Suprapubic skin (tissue), 4 donors: Measurements from ENCODE around the gene EIF4E1B. TPM values are rescaled to one million over a fixed set of nuclear protein-coding genes. Genes with fewer than 3 reads are reported as not detected.
A peak's percentile ranks its signal among the peaks of the same experiment; 100 is the strongest.

ENCODE experiments used
- DNase-seq, 2 donors: peaks; one replicate each; pipeline ENCODE4 v3.0.0-alpha.2; 2019; ENCODE audit warnings: low spot score in 2 of 2
- H3K27ac ChIP-seq: fragments of 200-600 bp; sonication (generic); one replicate; pipeline ENCODE4 v1.5.1; 2019
- H3K27me3 ChIP-seq: fragments of 200-600 bp; sonication (generic); one replicate; pipeline ENCODE4 v1.5.1; 2019
- H3K36me3 ChIP-seq: fragments of 200-600 bp; sonication (generic); one replicate; pipeline ENCODE4 v1.5.1; 2019
- H3K4me1 ChIP-seq: fragments of 200-600 bp; sonication (generic); one replicate; pipeline ENCODE4 v1.5.1; 2019
- H3K4me3 ChIP-seq: fragments of 200-600 bp; sonication (generic); one replicate; pipeline ENCODE4 v1.5.1; 2019; ENCODE audit warnings: mild to moderate bottlenecking
- H3K9me3 ChIP-seq: fragments of 200-600 bp; sonication (generic); one replicate; pipeline ENCODE4 v1.5.1; 2019
- CTCF ChIP-seq, 2 donors: fragments of 200-600 bp in 1 of 2; fragments of 450-650 bp in 1 of 2; sonication (generic) in 1 of 2; IDR thresholded peaks; one replicate each; pipeline ENCODE4 v1.5.1; 2016 to 2019; ENCODE audit warnings: antibody characterized with exemption in 2 of 2, mild to moderate bottlenecking in 1 of 2, moderate library complexity in 1 of 2
- EP300 ChIP-seq: sonication (generic); formaldehyde crosslinking; IDR thresholded peaks from one replicate; pipeline ENCODE4 v1.6.1; 2017; ENCODE audit warnings: antibody characterized with exemption
- POLR2A ChIP-seq, 2 donors: fragments of 450-650 bp; IDR thresholded peaks; one replicate each; pipeline ENCODE4 v1.6.1; 2017; ENCODE audit warnings: antibody characterized with exemption in 2 of 2, mild to moderate bottlenecking in 2 of 2, moderate library complexity in 2 of 2
- POLR2AphosphoS5 ChIP-seq, 3 donors: sonication (generic); formaldehyde crosslinking; IDR thresholded peaks; one replicate each; pipeline ENCODE4 v1.6.1; 2017; ENCODE audit warnings: antibody characterized with exemption in 3 of 3
- WGBS: methylation state at CpG from one replicate; pipeline ENCODE4 v1.1.5; 2018; 5-methylcytosine and 5-hydroxymethylcytosine counted together
- total RNA-seq, 4 donors: library from RNA; depleted of rRNA; stranded (reverse); fragments of >200 nt; gene quantifications; one replicate each; pipeline ENCODE4 v1.1.0, GENCODE V29; 2016

The EIF4E1B gene
- total RNA-seq, 4 donors from 2014 or later = not detected

GRCh38 chr5:176606875-176607274 lies 23.6 kb upstream of the EIF4E1B start:
- H3K4me1 ChIP-seq = peaks cover 17% of the 10 kb centered on the region
- H3K9me3 ChIP-seq = no peaks in the 10 kb centered on the region
- no peak overlapping the region for H3K4me3 ChIP-seq
- TF ChIP-seq EP300 (no peak), POLR2AphosphoS5 (IDR thresholded peaks at IDR 0.05) (no peak), POLR2A (IDR thresholded peaks at IDR 0.05) (no peak), CTCF (IDR thresholded peaks at IDR 0.05) (no peak)
- WGBS = 97% methylated on average over 3 of the region's 3 CpGs
- H3K36me3 ChIP-seq = no peaks in the 10 kb centered on the region
- H3K27ac ChIP-seq = no peak overlapping the region
- no peak for DNase-seq
- peaks cover 21% of the 10 kb centered on the region for H3K27me3 ChIP-seq

GRCh38 chr5:176608142-176608705 lies 22.3 kb upstream of the EIF4E1B start:
- peaks cover 33% of the 10 kb centered on the region for H3K27me3 ChIP-seq
- no peaks in the 10 kb centered on the region for H3K9me3 ChIP-seq
- no peak for TF ChIP-seq POLR2AphosphoS5 (IDR thresholded peaks at IDR 0.05)
- no peak for TF ChIP-seq EP300
- no peak for TF ChIP-seq POLR2A (IDR thresholded peaks at IDR 0.05)
- TF ChIP-seq CTCF (IDR thresholded peaks at IDR 0.05) = no peak
- no peaks in the 10 kb centered on the region for H3K36me3 ChIP-seq
- no peak overlapping the region for H3K4me3 ChIP-seq
- DNase-seq = no peak
- H3K4me1 ChIP-seq = peaks cover 17% of the 10 kb centered on the region
- WGBS = 81% methylated on average over 3 of the region's 4 CpGs
- no peak overlapping the region for H3K27ac ChIP-seq

- DNase-seq = no peak
- TF ChIP-seq POLR2A (IDR thresholded peaks at IDR 0.05) (no peak), POLR2AphosphoS5 (IDR thresholded peaks at IDR 0.05) (no peak), CTCF (IDR thresholded peaks at IDR 0.05) (no peak), EP300 (no peak)
- peaks cover 17% of the 10 kb centered on the region for H3K4me1 ChIP-seq
- H3K36me3 ChIP-seq = no peaks in the 10 kb centered on the region
- 46% methylated on average over 23 of the region's 46 CpGs for WGBS
- H3K27me3 ChIP-seq = peaks cover 33% of the 10 kb centered on the region
- H3K9me3 ChIP-seq = no peaks in the 10 kb centered on the region
- no peak overlapping the region for H3K27ac ChIP-seq
- H3K4me3 ChIP-seq = peak overlapping the region; percentile 55
Observed at GRCh38 chr5:176608937-176609723, 21.3 kb upstream of the EIF4E1B start.

- WGBS = no CpG with 5 or more reads among the region's 101 CpGs
- Histone ChIP-seq H3K27me3 (peaks cover 33% of the 10 kb centered on the region), H3K36me3 (no peaks in the 10 kb centered on the region), H3K27ac (no peak within 1 kb of the TSS), H3K9me3 (no peaks in the 10 kb centered on the region), H3K4me1 (peaks cover 17% of the 10 kb centered on the region), H3K4me3 (peak within 1 kb of the TSS; percentile 55)
- no peak for TF ChIP-seq EP300
- TF ChIP-seq POLR2A (IDR thresholded peaks at IDR 0.05) = no peak
- TF ChIP-seq POLR2AphosphoS5 (IDR thresholded peaks at IDR 0.05) = no peak
- TF ChIP-seq CTCF (IDR thresholded peaks at IDR 0.05) = no peak
- DNase-seq = no peak
Observed at GRCh38 chr5:176609724-176610434, 20.6 kb upstream of the EIF4E1B start, which contains the start of gene GPRIN1. TSS of gene GPRIN1 (minus strand) at chr5:176610156. CDS start at chr5:176599834, 10,322 bp downstream.

- H3K27ac ChIP-seq = no peak overlapping the region
Observed at GRCh38 chr5:176610435-176610773, 20.1 kb upstream of the EIF4E1B start.

More at GRCh38 chr5:176610435-176610773, 20.1 kb upstream of the EIF4E1B start:
- 4% methylated on average over 4 of the region's 31 CpGs for WGBS
- H3K27me3 ChIP-seq = peaks cover 38% of the 10 kb centered on the region
- DNase-seq = no peak
- peaks cover 17% of the 10 kb centered on the region for H3K4me1 ChIP-seq
- TF ChIP-seq POLR2A (IDR thresholded peaks at IDR 0.05) (no peak), POLR2AphosphoS5 (IDR thresholded peaks at IDR 0.05) (no peak), CTCF (IDR thresholded peaks at IDR 0.05) (no peak), EP300 (no peak)
- H3K4me3 ChIP-seq = peak overlapping the region; percentile 55
- H3K9me3 ChIP-seq = no peaks in the 10 kb centered on the region
- H3K36me3 ChIP-seq = no peaks in the 10 kb centered on the region
